B cell (primary cell): Measurements from ENCODE around the gene FURIN.

Experiments used
- EZH2 ChIP-seq: IDR thresholded peaks from 2 replicates; pipeline ENCODE4 v1.6.1; 2012; ENCODE audit warnings: borderline replicate concordance, low read depth, mild to moderate bottlenecking, moderate library complexity, low read length; ENCODE audit not compliant: insufficient read depth, poor library complexity, severe bottlenecking
- TF ChIP-seq, protein P1 (sequence below): fragments of 200-600 bp; IDR thresholded peaks from one replicate; pipeline ENCODE4 v1.8.0; 2022; ENCODE audit warnings: antibody characterized with exemption, mild to moderate bottlenecking

DNA sequence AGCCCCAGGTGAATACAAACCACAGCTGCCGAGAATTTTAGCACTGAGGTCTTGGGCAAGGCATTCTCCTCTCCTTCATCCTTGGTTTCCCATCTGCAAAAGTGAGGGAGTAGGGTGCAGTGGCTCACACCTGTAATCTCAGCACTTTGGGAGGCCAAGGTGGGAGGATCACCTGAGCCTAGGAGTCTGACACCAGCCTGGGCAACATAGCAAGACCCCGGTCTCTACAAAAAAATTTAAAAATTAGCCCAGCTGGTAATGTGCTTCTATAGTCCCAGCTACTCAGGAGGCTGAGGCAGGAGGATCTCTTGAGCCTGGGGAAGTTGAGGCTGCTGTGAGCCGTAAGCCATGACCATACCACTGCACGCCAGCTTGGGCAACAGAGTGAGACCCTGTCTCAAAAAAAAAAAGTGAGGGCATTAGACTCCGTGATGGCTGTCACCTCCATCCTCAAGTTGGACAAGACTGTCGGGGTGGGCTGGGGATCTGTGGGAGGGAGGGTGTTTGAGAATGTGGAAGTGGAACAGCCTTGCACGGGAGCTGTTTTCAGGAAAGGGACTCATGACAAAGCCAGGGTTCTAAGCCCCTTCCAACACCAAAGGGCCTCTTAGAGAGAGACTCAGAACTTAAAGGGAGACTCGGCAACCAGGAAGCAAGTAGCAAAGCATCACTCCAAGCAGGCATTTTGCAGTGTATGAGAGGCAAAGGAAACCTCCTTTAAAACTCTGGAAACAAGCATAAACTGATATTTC, 46.0 kb upstream of the FURIN start:
- TF ChIP-seq, protein P1, sequence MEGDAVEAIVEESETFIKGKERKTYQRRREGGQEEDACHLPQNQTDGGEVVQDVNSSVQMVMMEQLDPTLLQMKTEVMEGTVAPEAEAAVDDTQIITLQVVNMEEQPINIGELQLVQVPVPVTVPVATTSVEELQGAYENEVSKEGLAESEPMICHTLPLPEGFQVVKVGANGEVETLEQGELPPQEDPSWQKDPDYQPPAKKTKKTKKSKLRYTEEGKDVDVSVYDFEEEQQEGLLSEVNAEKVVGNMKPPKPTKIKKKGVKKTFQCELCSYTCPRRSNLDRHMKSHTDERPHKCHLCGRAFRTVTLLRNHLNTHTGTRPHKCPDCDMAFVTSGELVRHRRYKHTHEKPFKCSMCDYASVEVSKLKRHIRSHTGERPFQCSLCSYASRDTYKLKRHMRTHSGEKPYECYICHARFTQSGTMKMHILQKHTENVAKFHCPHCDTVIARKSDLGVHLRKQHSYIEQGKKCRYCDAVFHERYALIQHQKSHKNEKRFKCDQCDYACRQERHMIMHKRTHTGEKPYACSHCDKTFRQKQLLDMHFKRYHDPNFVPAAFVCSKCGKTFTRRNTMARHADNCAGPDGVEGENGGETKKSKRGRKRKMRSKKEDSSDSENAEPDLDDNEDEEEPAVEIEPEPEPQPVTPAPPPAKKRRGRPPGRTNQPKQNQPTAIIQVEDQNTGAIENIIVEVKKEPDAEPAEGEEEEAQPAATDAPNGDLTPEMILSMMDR: no peak
- TF ChIP-seq EZH2: no peak
